HG03457 (cell line): Measurements from ENCODE around the gene RPL7L1.
A peak's percentile ranks its signal among the peaks of the same experiment; 100 is the strongest.
"Not testable (repeated sequence)": the region's sequence is repeated elsewhere in the genome, so short reads cannot be mapped to it uniquely, and the experiment has no call there.

ENCODE experiments used
- ATAC-seq: cut with Tn5 transposase; IDR thresholded peaks from one replicate; pipeline ENCODE4 v1.9.1; 2021; ENCODE audit warnings: moderate number of reproducible peaks; ENCODE audit not compliant: unreplicated experiment

Gene RPL7L1

DNA sequence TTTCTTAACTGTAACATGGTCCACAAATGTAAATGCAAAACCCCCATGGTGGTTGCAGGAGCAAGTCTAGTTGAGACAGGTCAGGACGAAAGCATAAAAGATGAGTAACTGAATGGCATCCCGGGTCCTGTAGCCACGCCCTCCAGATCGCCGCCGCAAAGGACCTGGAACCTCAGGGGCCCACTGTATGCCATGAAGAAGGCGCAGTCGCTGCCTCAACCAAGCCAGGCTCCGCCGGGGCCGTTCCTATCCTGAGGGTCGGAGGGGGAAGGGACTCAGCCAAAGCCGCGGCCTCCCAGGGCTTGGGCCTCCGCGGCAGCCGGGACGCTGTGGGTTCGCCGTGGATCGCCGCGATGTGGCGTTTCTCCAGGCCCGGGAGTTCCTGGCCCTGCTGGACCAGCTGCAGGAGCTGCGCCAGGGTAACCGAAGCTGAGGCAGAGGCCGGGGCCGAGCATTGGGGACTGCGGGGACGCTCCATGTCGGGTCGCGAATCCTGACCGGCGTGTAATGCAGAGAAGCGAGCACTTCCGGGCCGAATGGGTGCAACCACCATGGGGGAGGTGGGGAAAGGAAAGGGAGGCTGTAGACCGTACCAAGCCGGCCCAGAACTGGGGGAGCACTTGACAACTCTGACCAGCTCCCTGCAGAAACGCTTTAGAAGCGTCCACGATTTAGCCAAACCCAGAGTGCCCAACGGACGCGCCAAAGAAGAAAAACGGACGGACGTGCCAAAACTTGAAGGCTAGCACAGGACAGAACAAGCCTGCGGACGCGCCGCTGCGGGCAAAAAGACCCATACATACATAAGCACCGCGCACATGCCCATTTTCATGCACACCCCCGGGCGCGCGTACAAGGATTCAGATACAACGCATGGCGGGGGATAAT lies 11.1 kb downstream of the RPL7L1 start:
- peak; percentile 61 for ATAC-seq

DNA sequence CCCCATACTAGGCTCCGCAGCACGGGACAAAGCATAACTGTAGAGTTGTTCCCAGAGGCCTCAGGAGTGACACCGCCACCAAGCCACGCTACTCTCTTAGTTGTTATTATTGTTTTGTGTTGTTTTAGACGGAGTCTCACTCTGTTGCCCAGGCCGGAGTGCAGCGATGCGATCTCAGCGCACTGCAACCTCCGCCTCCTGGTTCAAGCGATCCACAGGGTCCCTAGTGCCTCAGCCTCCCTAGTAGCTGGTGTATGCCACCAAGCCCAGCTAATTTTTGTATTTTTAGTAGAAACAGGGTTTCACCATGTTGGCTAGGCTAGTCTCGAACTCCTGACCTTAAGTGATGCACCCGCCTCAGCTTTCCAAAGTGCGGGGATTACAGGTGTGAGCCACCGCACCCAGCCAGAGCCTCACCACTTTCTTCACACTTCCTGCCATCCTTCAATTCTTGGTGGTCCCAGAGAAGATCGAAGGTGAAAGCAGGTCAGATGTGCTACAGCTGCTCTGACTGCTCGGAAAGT lies 11.8 kb downstream of the RPL7L1 start:
- no peak for ATAC-seq

DNA sequence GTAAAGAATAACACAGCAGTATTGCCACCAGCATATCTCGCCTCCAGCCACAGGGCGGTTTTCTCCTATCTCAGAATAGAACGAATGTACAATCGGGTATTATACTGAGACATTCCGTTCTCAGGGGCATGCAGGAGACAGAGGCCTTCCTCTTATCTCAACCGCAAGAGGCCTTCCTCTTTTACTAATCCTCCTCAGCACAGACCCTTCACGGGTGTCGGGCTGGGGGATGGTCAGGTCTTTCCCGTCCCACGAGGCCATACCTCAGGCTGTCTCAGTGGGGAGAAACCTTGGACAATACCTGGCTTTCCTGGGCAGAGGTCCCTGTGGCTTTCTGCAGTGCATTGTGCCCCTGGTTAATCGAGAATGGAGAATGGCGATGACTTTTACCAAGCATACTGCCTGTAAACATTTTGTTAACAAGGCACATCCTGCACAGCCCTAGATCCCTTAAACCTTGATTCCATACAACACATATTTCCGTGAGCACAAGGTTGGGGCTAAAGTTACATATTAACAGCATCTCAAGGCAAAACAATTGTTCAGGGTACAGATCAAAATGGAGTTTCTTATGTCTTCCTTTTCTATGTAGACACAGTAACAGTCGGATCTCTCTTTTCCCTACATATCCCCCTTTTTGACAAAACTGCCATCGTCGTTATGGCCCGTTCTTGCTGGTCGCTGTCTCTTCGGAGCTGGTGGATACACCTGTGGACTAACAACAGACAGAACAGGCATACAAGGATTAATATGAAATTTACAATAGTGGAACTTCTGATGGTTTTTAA lies 14.8 kb downstream of the RPL7L1 start:
- ATAC-seq, result not testable (repeated sequence)

DNA sequence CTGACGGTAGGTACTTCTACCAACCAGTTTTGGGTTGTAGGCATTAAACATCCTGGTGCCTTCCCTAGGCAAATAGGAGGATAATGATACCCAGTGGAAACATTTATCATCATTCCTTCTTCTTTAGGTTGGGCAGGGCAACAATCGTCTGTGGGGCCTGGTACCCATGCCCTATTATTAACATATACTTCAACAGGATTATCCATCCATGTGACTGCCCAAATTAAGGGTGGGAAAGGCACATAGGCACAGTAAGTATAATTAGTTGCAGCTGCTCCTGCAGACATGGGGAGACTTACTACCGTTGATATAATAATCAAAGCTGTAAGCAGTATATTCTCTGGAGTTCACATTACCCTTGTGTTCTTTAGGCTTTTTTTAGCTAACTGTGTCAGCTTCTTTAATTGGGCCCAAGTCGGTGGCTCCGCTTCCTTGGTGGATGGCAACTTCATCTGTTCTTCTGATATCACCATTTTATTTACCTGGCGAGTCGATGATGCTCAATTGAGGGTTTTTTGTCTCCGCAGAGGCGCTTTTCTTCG lies 16.8 kb downstream of the RPL7L1 start:
- ATAC-seq, result no peak

DNA sequence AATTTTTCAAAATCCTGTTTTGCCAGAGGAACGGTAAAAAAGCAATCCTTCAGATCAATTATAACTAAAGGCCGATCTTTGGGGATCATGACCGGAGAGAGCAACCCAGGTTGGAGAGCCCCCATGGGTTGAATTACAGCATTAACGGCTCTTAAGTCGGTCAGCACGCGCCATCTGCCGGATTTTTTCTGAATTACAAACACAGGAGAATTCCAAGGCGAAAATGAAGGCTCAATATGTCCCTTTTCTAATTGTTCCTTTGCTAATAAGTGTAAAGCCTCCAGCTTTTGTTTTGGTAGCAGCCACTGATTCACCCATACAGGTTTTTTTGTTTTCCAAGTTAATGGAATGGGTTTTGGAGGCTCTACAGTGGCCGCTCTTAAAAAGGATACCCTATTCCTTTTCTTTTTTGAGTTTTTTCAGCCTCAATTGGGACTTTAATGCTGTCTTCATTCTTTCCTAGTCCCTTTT lies 19.5 kb downstream of the RPL7L1 start:
- no peak for ATAC-seq

DNA sequence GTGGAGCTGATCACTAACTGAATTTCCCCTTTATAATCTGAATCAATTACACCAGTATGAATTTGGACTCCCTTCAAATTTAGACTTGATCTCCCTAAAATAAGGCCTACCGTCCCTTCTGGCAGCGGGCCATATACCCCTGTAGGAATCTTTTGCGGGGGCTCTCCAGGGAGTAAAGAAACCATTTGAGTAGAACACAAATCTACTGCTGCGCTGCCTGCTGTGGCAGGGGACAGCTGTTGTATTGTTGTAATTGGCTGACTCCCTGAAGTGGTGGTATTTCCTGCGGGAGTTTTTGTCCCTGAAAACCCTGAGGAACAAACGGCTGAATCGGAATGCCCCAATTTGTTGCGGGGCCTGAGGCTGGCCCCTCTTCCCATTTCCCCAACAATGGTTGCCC lies 20.5 kb downstream of the RPL7L1 start:
- ATAC-seq, result no peak

DNA sequence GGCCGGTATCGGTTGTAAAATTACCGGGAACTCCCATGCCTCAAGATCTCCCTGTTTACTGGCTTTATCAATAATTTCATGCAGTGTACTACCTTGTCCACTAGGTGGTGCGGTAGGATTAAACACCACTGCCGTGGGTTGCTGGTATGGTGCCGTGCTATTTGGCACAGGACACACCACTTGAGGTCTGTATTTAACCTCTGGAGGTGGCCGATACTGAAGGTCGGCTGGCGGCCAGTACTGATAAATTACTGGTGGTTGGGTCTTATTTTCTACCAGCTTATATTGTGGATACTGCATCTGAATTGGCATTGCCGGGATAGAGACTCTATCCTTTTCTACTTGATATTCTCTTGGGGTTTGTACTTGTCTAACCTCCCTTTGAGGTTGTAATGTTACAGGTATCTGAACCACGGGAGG lies 22.1 kb downstream of the RPL7L1 start:
- no peak for ATAC-seq

DNA sequence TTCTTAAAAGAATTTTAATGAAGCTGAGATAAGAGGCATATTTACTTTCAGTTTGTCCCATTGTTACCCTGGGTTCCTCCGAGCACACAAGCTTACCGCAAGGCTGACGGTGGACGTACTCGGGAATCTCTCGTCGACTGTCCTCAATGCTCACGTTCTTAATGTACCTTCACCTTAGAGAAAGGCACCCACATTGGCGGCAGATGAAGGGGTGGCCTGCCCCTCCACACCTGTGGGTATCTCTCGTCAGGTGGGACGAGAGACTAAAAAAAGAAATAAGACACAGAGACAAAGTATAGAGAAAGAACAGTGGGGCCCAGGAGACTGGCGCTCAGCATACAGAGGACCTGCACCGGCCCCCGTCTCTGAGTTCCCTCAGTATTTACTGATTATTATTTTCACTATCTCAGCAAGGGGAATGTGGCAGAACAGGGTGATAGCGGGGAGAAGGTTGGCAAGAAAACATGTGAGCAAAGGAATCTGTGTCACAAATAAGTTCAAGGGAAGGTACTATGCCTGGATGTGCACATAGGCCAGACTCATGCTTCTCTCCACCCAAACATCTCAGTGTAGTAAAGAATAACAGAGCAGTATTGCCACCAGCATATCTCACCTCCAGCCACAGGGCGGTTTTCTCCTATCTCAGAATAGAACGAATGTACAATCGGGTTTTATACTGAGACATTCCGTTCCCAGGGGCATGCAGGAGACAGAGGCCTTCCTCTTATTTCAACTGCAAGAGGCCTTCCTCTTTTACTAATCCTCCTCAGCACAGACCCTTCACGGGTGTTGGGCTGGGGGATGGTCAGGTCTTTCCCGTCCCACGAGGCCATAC lies 23.2 kb downstream of the RPL7L1 start:
- not testable (repeated sequence) for ATAC-seq

DNA sequence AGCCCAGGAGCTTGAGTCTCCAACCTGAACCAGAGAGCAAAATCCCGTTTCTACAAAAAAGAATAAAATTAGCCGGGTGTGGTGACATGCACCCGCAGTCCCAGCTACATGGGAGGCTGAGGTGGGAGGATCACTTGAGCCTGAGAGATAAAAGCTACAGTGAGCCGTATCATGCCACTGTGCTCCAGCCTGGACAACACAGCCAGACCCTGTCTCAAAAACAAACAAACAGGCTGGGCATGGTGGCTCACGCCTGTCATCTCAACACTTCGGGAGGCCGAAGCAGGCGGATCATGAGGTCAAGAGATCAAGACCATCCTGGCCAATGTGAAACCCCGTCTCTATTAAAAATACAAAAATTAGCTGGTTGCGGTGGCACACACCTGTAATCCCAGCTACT lies 25.1 kb downstream of the RPL7L1 start:
- no peak for ATAC-seq

DNA sequence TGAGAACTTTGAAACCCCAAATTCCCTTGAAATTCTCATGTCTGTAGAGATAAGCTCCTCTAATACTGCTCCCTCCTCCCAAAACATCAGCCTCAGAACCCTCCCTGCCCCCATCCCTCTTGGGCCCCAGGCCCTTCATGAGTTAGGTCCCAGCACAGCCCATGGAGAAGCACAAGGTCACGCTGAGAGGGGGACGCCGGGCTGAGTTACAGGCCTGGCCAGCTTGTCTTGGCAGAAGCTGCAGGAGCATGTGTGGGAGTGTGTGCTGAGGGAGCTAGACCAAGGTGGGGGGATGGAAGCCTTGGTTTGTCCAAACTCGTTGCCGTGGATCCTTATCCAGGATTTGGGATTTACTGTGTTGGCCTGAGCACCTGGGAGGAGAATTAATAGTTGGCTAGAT lies 27.9 kb downstream of the RPL7L1 start:
- ATAC-seq, result no peak

DNA sequence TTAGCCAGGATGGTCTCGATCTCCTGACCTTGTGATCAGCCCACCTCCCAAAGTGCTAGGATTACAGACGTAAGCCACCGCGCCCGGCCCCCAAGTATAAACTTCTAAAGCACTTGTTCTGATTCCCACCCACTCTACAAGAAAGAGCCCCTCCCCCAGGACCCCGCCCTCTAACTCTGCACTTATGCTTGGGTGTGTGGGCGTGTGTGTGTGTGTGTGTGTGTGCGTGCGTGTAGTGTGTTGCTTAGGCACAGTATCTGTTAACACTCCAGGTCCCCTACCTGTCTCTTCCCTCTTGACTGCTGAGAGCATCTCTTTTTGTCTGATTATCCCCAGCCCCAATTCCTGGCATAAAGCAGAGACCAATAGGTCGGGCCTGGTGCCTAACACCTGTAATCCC lies 30.4 kb downstream of the RPL7L1 start:
- ATAC-seq, result no peak

DNA sequence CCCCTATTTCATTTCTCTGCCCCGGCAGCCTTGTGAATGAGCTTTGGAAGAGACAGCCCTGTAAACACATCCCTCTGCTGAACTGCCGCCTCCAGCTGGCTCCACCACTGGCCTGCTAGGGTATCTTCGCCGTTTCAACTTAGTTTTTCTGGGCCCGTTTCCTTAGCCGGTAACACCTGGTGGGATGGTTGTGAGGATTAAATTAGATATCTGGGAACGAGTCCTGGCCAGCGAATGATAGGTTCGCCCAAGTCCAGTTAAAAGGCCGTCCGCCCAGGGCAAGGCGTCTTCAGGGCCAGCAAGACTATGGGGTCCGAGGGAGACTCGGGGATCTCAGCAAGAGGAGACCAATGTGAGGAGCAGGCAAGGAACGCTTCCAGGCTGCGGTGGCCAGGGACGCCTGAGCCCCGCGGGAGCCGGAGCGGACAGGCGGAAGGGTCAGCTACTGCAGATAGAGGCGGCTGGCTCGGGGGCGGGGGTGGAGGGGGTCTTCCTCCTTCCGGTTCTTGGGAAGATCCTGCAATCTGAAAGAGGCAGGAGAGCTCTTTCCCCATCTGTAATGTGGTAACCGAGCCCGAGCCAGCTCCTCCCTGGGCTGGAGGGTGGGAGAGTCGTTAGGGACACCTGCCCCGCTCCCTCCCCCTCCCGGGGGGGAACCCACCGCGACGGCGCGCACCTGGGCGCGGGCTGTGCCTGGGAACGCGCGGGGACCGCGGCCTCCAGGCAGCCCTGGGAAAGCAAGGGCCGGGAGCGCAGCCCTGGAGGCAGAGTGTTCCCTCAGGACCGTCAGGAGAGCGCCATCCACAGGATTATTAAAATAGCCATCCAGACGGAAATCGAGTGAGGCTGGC lies 32.0 kb downstream of the RPL7L1 start:
- no peak for ATAC-seq

DNA sequence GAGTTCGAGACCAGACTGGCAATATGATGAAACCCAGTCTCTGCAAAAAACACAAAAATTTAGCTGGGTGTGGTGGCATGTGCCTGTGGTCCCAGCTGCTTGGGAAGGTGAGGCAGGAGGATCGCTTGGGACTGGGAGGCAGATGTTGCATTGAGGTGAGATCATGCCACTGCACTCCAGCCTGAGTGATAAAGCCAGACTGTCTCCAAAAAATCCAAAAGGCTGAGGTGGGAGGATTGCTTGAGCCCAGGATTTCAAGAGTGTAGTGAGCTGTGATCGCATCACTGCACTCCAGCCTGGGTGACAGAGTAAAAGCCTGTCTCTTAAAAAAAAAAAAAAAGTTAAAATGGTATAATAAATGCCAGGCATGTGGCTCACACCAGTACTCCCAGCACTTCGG lies 35.1 kb downstream of the RPL7L1 start:
- ATAC-seq, result no peak

DNA sequence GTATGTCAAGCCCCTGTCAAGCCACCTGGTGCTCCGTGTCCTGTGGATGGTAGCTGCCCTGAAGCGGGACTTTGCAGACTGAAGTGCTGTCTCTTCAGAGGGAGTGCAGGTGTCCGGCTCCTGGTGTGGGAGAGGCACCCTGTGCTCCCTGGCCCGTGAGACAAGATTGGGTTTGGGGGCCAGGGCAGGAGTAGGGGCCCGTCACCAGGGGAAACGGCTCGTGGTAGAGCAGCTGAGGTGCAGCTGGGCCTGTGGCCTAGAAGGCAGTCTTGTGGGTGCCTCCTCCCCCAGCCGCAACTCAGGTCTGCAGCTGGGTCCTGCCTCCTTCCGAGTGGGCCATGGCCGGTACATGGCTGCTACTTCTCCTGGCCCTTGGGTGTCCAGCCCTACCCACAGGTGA lies 36.3 kb downstream of the RPL7L1 start, which contains the start of gene PTCRA:
PTCRA (plus strand) TSS at position 322 of the 400 bp plus-strand sequence; CDS start at position 339, 17 bp downstream.
- no peak for ATAC-seq

DNA sequence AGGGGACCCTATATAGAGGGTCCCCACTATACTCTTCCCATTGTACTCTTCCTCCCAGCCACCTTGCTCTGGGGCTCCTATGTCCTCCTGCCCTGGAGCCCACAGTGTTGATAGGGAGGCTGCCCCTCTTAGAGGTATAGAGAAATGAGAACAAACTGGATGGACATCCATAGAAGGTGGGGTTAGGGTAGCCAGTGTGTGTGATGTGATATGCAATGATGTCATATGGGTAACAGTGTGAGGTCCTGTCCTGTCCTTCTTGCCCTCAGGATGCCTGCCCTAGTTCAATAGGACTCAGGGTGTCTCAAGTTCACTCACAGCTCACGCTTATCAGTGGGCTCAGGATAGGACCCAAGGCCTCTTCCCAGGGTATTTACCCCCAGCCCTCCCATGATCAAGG lies 36.9 kb downstream of the RPL7L1 start:
- no peak for ATAC-seq

DNA sequence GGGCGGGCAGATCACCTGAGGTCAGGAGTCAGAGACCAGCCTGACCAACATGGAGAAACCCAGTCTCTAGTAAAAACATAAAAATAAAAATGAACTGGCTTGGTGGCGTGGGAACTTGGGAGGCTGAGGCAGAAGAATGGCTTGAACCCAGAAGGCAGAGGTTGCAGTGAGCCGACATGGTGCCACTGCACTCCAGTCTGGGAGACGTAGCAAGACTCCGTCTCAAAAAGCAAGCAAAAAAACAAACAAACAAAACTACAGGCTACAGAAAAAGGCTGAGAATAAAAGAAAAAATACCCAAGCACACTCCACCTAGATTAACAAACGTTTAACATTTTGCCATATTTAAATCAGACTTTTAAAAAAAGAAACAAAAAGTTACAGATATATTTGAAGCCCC lies 42.4 kb downstream of the RPL7L1 start:
- ATAC-seq, result no peak

DNA sequence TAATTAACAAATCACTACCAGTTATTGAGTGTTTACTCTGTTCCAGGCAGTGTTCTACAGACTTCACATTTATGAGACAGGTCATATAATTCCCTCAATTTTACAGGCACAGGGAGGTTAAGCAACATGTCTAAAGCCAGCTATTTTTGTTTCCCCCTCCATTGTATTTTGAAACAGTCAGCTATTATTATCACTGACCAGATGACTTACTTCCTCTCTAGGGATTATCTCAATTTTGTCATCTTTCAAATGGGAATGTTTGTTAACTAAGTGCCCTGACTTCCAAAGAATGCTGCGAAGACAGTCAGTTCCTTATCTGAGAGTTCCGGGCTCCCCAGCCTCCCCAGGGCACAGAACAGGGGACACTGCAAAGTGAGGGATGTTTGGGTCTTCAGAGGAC lies 44.2 kb downstream of the RPL7L1 start:
- ATAC-seq, result no peak

DNA sequence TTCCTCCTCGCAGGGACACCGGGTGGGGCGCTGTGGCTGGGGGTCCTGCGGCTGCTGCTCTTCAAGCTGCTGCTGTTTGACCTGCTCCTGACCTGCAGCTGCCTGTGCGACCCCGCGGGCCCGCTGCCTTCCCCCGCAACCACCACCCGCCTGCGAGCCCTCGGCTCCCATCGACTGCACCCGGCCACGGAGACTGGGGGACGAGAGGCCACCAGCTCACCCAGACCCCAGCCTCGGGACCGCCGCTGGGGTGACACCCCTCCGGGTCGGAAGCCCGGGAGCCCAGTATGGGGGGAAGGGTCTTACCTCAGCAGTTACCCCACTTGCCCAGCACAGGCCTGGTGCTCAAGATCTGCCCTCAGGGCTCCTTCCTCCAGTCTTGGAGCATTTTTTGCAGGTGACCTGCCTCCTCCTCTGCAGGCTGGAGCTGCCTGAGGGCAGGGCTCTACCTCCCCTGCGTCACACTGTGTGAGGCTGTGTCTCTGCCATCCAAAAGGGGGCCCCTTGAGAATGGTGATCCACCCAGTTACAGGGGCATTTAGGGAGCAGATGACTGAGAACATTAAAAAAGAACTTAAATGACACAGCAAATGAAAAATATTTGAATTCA lies 45.9 kb downstream of the RPL7L1 start:
- ATAC-seq, result no peak
